ENCODE results near the gene GRID1.

The GRID1 gene

DNA sequence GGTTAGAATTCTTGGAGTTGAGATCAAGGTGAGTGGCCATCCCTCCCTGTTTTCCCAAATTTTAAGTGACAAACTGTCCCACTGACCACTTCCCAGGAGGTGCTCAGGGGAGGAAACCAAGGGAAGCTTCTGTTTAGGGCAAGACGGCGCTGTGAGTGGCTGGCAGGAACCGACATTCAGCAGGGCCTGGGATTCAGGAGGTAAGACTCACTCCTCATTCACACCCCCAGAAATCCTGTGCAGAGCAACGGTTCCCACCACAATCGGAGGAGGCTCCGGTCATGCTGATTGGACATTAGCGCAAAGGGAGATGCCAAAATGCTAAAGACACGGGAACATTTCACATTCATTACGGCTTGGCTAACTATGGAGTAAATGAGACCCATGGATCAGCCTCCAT, 200.9 kb downstream of the GRID1 start:
- Histone ChIP-seq H3K4me1 (ENCODE audit: insufficient read depth, low read length, severe bottlenecking) (no peaks in the 10 kb centered on the region), H4K20me1 (ENCODE audit: insufficient read depth, low read length) (no peaks in the 10 kb centered on the region), H3K27ac (ENCODE audit: low read depth, low read length, poor library complexity, severe bottlenecking) (no peak overlapping the region), H3K9ac (ENCODE audit: low read length) (no peak overlapping the region), H3K9me3 (ENCODE audit: low read length) (no peaks in the 10 kb centered on the region), H2AFZ (ENCODE audit: low read length) (no peak overlapping the region), H3K79me2 (ENCODE audit: insufficient read depth, low read length) (no peaks in the 10 kb centered on the region), H3K36me3 (ENCODE audit: insufficient read depth, low read length) (no peaks in the 10 kb centered on the region), H3K27me3 (ENCODE audit: insufficient read depth, low read length) (no peaks in the 10 kb centered on the region), H3K9me2 (ENCODE audit: low read depth, low read length) (no peaks in the 10 kb centered on the region), H3K4me2 (ENCODE audit: low read length) (no peak overlapping the region), H3F3A (ENCODE audit: insufficient read depth, low read length) (no peaks in the 10 kb centered on the region), H3K4me3 (ENCODE audit: low read depth, low read length, poor library complexity, severe bottlenecking) (no peak overlapping the region)
- no peak for TF ChIP-seq EZH2 (IDR thresholded peaks at IDR 0.05; ENCODE audit: borderline replicate concordance, low read length)
- TF ChIP-seq, protein P1, sequence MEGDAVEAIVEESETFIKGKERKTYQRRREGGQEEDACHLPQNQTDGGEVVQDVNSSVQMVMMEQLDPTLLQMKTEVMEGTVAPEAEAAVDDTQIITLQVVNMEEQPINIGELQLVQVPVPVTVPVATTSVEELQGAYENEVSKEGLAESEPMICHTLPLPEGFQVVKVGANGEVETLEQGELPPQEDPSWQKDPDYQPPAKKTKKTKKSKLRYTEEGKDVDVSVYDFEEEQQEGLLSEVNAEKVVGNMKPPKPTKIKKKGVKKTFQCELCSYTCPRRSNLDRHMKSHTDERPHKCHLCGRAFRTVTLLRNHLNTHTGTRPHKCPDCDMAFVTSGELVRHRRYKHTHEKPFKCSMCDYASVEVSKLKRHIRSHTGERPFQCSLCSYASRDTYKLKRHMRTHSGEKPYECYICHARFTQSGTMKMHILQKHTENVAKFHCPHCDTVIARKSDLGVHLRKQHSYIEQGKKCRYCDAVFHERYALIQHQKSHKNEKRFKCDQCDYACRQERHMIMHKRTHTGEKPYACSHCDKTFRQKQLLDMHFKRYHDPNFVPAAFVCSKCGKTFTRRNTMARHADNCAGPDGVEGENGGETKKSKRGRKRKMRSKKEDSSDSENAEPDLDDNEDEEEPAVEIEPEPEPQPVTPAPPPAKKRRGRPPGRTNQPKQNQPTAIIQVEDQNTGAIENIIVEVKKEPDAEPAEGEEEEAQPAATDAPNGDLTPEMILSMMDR (IDR thresholded peaks at IDR 0.05; ENCODE audit: low read length): no peak

DNA sequence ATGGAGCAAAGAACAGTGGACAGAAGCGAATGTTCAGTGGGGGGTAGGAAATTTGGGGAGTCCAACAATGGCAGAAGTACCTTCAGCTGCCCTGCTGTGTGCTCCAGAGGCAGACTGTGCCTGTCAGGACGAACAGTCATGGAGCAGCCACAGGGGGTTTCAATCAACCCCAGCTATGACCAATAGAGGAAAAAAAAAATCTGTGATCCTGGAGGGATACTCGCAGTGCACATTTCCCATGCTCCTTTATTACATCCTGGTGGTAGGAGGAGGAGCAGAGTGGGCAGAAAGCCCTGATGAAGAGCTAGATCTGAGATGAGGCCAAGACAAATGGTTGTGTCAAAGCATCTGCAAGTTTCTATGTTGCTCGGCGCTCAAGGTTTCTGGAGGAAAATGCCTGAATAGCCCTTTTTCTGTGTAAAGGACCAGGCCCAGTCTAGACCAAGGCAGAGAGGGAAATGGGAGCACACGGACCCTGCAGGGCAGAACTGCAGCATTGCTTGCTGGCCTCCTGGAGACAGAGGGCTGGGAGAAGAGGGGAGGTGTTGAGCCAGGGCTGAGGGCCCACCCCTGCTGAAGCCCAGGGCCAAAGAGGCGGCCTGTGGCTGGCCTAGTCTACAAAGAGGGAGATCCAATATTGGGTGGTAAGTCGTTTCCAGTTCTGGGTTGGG, 201.5 kb downstream of the GRID1 start:
- Histone ChIP-seq H4K20me1 (ENCODE audit: insufficient read depth, low read length) (no peaks in the 10 kb centered on the region), H2AFZ (ENCODE audit: low read length) (no peak overlapping the region), H3K9me3 (ENCODE audit: low read length) (no peaks in the 10 kb centered on the region), H3K9ac (ENCODE audit: low read length) (no peak overlapping the region), H3K79me2 (ENCODE audit: insufficient read depth, low read length) (no peaks in the 10 kb centered on the region), H3F3A (ENCODE audit: insufficient read depth, low read length) (no peaks in the 10 kb centered on the region), H3K27me3 (ENCODE audit: insufficient read depth, low read length) (no peaks in the 10 kb centered on the region), H3K9me2 (ENCODE audit: low read depth, low read length) (no peaks in the 10 kb centered on the region), H3K4me2 (ENCODE audit: low read length) (no peak overlapping the region), H3K36me3 (ENCODE audit: insufficient read depth, low read length) (no peaks in the 10 kb centered on the region), H3K4me1 (ENCODE audit: insufficient read depth, low read length, severe bottlenecking) (no peaks in the 10 kb centered on the region), H3K4me3 (ENCODE audit: low read depth, low read length, poor library complexity, severe bottlenecking) (no peak overlapping the region), H3K27ac (ENCODE audit: low read depth, low read length, poor library complexity, severe bottlenecking) (no peak overlapping the region)
- TF ChIP-seq, protein P1 (IDR thresholded peaks at IDR 0.05; ENCODE audit: low read length): no peak
- no peak for TF ChIP-seq EZH2 (IDR thresholded peaks at IDR 0.05; ENCODE audit: borderline replicate concordance, low read length)

DNA sequence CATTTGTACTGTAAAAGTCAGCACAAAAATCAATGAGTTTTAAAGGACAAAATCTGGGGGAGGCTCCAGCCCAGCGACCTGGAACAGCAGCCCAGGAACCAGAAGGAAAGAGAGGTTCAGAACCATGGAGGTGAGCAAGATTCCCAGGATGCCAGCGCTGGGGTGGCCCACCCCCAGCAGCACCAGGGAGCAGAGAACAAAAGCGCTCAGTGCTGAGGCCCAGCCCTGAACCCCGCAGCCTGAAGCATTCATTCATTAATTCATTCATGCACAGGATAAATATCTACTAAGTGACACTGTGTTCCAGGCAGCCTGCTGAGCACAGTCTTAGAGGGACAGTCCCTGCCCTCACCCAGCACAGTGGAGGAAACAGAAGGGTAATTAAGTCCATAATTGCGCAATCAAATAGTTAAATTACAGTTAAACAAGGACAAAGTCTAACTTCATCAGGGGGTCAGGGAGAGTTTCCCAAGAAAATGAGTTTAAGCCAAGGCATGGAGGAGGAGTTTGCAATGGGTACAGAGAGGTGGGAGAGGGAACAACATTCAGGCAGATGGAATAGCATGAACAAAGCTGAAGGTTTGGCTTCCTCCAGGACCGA, 202.3 kb downstream of the GRID1 start:
- no peak overlapping the region for H3K27ac ChIP-seq (ENCODE audit: low read depth, low read length, poor library complexity, severe bottlenecking)
- H3K4me3 ChIP-seq (ENCODE audit: low read depth, low read length, poor library complexity, severe bottlenecking): no peak overlapping the region
- no peaks in the 10 kb centered on the region for H3F3A ChIP-seq (ENCODE audit: insufficient read depth, low read length)
- TF ChIP-seq EZH2 (IDR thresholded peaks at IDR 0.05; ENCODE audit: borderline replicate concordance, low read length): no peak
- TF ChIP-seq, protein P1 (IDR thresholded peaks at IDR 0.05; ENCODE audit: low read length): no peak
- H3K4me1 ChIP-seq (ENCODE audit: insufficient read depth, low read length, severe bottlenecking): no peaks in the 10 kb centered on the region
- H3K79me2 ChIP-seq (ENCODE audit: insufficient read depth, low read length): no peaks in the 10 kb centered on the region
- no peaks in the 10 kb centered on the region for H3K36me3 ChIP-seq (ENCODE audit: insufficient read depth, low read length)
- no peaks in the 10 kb centered on the region for H4K20me1 ChIP-seq (ENCODE audit: insufficient read depth, low read length)
- H3K27me3 ChIP-seq (ENCODE audit: insufficient read depth, low read length): no peaks in the 10 kb centered on the region
- H3K9ac ChIP-seq (ENCODE audit: low read length): no peak overlapping the region
- no peak overlapping the region for H2AFZ ChIP-seq (ENCODE audit: low read length)
- no peak overlapping the region for H3K4me2 ChIP-seq (ENCODE audit: low read length)
- no peaks in the 10 kb centered on the region for H3K9me2 ChIP-seq (ENCODE audit: low read depth, low read length)
- H3K9me3 ChIP-seq (ENCODE audit: low read length): no peaks in the 10 kb centered on the region
